Glutamatergic neuron (in vitro differentiated cells): Measurements from ENCODE around the gene CEPT1. TPM values are rescaled to one million over a fixed set of nuclear protein-coding genes. Genes with fewer than 3 reads are reported as not detected.

Experiments
- total RNA-seq: library from RNA; stranded (reverse); fragmentation: NEBNext Ultra II Directional; extraction: Animal tissue kit (Norgen Biotek cat#: 25700); gene quantifications from one replicate; pipeline ENCODE4 v1.2.1, GENCODE V29; 2021; ENCODE audit not compliant: unreplicated experiment

The CEPT1 gene
- total RNA-seq, 1 donor from 2014 or later, result 35.6 TPM

Other genes with a start within 250 kb of the CEPT1 start
- 21.1 TPM for gene LRIF1, start 176.3 kb upstream of the CEPT1 start, total RNA-seq
- gene DRAM2, start 130 bp upstream of the CEPT1 start, total RNA-seq, result 39.7 TPM
- gene DENND2D, start 60.4 kb downstream of the CEPT1 start, total RNA-seq, result not detected
- gene CHI3L2, start 87.5 kb downstream of the CEPT1 start, total RNA-seq, result not detected
- gene CHIA, start 150.6 kb downstream of the CEPT1 start, total RNA-seq, result not detected